ENCODE results near the gene KIF26A. TPM values are rescaled to one million over a fixed set of nuclear protein-coding genes. Genes with fewer than 3 reads are reported as not detected.

Gene KIF26A
- total and polyA plus RNA-seq, 2 donors from 2014 or later: 2.3 to 12.3 TPM

DNA sequence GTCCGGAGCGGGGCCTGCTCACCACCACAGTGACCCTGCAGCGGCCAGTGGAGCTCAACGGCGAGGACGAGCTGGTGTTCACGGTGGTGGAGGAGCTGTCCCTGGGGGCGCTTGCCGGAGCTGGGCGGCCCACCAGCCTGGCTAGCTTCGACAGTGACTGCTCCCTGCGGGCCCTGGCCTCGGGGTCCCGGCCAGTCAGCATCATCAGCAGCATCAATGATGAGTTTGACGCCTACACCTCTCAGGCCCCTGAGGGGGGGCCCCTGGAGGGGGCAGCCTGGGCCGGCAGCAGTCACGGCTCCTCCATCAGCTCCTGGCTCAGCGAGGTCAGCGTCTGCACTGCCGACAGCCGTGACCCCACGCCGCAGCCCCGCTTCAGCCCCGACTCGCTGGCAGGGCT, 37.4 kb downstream of the KIF26A start:
- no peak overlapping the region for H3K27ac ChIP-seq (ENCODE audit: low read depth in 2 of 2, low read length in 2 of 2)
- no peak overlapping the region for H3K9ac ChIP-seq (ENCODE audit: low read length in 3 of 3)
- H3K4me1 ChIP-seq (ENCODE audit: control insufficient read depth in 2 of 3, insufficient read depth in 2 of 3, low read depth in 1 of 3, low read length in 3 of 3): peaks cover 0 to 2% (median 0%) of the 10 kb centered on the region in 3 donors
- DNase-seq: no peak
- FAIRE-seq: no peak
- H3K27me3 ChIP-seq (ENCODE audit: control insufficient read depth, insufficient read depth, low read length): no peaks in the 10 kb centered on the region
- H3K4me3 ChIP-seq (ENCODE audit: low read length in 3 of 3): no peak overlapping the region
- no peaks in the 10 kb centered on the region for H3K36me3 ChIP-seq (ENCODE audit: control insufficient read depth in 2 of 3, insufficient read depth in 3 of 3, low read length in 3 of 3)
- H3K9me3 ChIP-seq (ENCODE audit: control insufficient read depth in 2 of 3, insufficient read depth in 1 of 3, low read length in 3 of 3): no peaks in the 10 kb centered on the region
- intact Hi-C loops (cut with DNase I): no loop called here
- TF ChIP-seq CTCF (IDR thresholded peaks at IDR 0.05; ENCODE audit: borderline replicate concordance, extremely low read depth, insufficient read depth): no peak

- H3K4me1 ChIP-seq (ENCODE audit: control insufficient read depth in 2 of 3, insufficient read depth in 2 of 3, low read depth in 1 of 3, low read length in 3 of 3): peaks cover 0 to 2% (median 0%) of the 10 kb centered on the region in 3 donors
- intact Hi-C loops (cut with DNase I): no loop called here
- no peak for TF ChIP-seq CTCF (IDR thresholded peaks at IDR 0.05; ENCODE audit: borderline replicate concordance, extremely low read depth, insufficient read depth)
- FAIRE-seq (no peak), DNase-seq (no peak)
- H3K27me3 ChIP-seq (ENCODE audit: control insufficient read depth, insufficient read depth, low read length): no peaks in the 10 kb centered on the region
- no peaks in the 10 kb centered on the region for H3K36me3 ChIP-seq (ENCODE audit: control insufficient read depth in 2 of 3, insufficient read depth in 3 of 3, low read length in 3 of 3)
- H3K9me3 ChIP-seq (ENCODE audit: control insufficient read depth in 2 of 3, insufficient read depth in 1 of 3, low read length in 3 of 3): no peaks in the 10 kb centered on the region
- H3K9ac ChIP-seq (ENCODE audit: low read length in 3 of 3): no peak overlapping the region
- no peak overlapping the region for H3K27ac ChIP-seq (ENCODE audit: low read depth in 2 of 2, low read length in 2 of 2)
- H3K4me3 ChIP-seq (ENCODE audit: low read length in 3 of 3): no peak overlapping the region
Observed at GRCh38 chr14:104176611-104177010, 38.2 kb downstream of the KIF26A start.

DNA sequence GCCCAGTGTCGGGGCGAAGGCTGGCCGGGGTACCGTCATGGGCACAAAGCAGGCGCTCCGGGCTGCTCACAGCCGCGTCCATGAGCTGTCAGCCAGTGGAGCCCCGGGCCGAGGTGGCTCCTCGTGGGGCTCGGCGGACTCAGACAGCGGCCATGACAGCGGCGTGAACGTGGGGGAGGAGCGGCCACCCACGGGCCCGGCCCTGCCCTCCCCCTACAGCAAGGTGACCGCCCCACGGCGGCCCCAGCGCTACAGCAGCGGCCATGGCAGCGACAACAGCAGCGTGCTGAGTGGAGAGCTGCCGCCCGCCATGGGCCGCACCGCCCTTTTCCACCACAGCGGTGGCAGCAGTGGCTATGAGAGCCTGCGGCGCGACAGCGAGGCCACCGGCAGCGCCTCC, 39.0 kb downstream of the KIF26A start:
- Histone ChIP-seq H3K27ac (ENCODE audit: low read depth in 2 of 2, low read length in 2 of 2) (no peak overlapping the region), H3K9ac (ENCODE audit: low read length in 3 of 3) (no peak overlapping the region), H3K27me3 (ENCODE audit: control insufficient read depth, insufficient read depth, low read length) (no peaks in the 10 kb centered on the region), H3K36me3 (ENCODE audit: control insufficient read depth in 2 of 3, insufficient read depth in 3 of 3, low read length in 3 of 3) (no peaks in the 10 kb centered on the region), H3K4me3 (ENCODE audit: low read length in 3 of 3) (no peak overlapping the region), H3K4me1 (ENCODE audit: control insufficient read depth in 2 of 3, insufficient read depth in 2 of 3, low read depth in 1 of 3, low read length in 3 of 3) (peaks cover 0 to 2% (median 0%) of the 10 kb centered on the region in 3 donors), H3K9me3 (ENCODE audit: control insufficient read depth in 2 of 3, insufficient read depth in 1 of 3, low read length in 3 of 3) (no peaks in the 10 kb centered on the region)
- intact Hi-C loops (cut with DNase I): no loop called here
- no peak for TF ChIP-seq CTCF (IDR thresholded peaks at IDR 0.05; ENCODE audit: borderline replicate concordance, extremely low read depth, insufficient read depth)
- no peak for FAIRE-seq
- DNase-seq: no peak

DNA sequence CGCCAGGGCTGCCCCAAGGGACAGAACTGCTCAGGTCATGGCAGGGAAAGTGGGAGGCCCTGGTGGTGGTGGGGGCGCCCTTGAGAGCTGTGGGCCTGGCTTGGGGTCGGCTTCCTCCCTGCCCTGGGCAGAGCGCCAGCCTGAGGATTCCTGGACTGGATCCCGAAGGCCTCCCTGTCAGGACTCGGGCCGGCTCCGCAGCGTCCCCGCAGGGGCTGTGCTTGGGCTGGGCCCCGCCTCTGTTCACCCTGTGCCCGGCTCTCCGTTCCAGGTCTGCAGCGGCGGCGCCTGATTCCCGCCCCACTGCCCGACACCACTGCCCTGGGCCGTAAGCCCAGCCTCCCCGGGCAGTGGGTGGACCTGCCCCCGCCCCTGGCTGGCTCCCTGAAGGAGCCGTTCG, 39.9 kb downstream of the KIF26A start:
- Histone ChIP-seq H3K9ac (ENCODE audit: low read length in 3 of 3) (no peak overlapping the region), H3K9me3 (ENCODE audit: control insufficient read depth in 2 of 3, insufficient read depth in 1 of 3, low read length in 3 of 3) (no peaks in the 10 kb centered on the region), H3K27ac (ENCODE audit: low read depth in 2 of 2, low read length in 2 of 2) (no peak overlapping the region), H3K4me3 (ENCODE audit: low read length in 3 of 3) (no peak overlapping the region), H3K36me3 (ENCODE audit: control insufficient read depth in 2 of 3, insufficient read depth in 3 of 3, low read length in 3 of 3) (no peaks in the 10 kb centered on the region), H3K27me3 (ENCODE audit: control insufficient read depth, insufficient read depth, low read length) (no peaks in the 10 kb centered on the region), H3K4me1 (ENCODE audit: control insufficient read depth in 2 of 3, insufficient read depth in 2 of 3, low read depth in 1 of 3, low read length in 3 of 3) (peaks cover 0 to 2% (median 0%) of the 10 kb centered on the region in 3 donors)
- TF ChIP-seq CTCF (IDR thresholded peaks at IDR 0.05; ENCODE audit: borderline replicate concordance, extremely low read depth, insufficient read depth): no peak
- intact Hi-C loops (cut with DNase I): no loop called here
- no peak for FAIRE-seq
- peak in 1 of 5 donors; percentile 64 for DNase-seq
